NOMO-1 treated with DMSO at 0.1 percent for 48 hours (cell line): ENCODE measurements around the gene GALK1.

Experiments used
- DNase-seq: peaks from one replicate; lab custom pipeline; 2025; ENCODE audit not compliant: unreplicated experiment; lab: John Stamatoyannopoulos, UW

GALK1 gene

DNA sequence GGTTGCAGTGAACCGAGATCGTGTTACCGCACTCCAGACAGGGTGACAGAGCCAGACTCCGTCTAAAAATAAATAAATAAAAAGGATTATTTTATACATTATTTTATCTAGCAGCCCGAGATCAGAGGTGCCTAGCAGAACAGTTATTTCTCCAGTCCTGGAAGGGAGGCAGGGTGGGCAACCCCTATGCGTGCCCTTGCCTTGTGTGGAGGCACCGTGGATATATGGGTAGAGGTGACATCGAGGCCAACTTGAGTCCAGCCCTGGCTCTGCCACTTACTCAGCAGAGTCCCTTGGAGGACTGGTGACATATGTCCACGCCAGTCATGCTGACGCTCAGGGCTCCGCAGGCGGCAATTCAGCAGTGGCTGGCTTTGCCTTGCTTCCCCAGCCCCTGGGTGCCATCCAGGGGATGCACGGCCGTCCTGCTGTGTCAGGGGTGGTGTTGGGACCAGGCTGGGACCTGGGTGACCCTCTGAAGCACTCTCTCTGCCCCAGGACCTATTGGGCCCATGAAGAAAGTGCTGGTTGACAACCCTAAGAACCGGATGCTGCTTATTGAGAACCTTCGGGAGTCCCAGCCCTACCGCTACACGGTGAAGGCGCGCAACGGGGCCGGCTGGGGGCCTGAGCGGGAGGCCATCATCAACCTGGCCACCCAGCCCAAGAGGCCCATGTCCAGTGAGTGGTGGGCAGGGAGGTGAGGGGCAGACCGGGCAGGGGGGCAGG is 13.2 kb downstream of the GALK1 start:
- no peak for DNase-seq

DNA sequence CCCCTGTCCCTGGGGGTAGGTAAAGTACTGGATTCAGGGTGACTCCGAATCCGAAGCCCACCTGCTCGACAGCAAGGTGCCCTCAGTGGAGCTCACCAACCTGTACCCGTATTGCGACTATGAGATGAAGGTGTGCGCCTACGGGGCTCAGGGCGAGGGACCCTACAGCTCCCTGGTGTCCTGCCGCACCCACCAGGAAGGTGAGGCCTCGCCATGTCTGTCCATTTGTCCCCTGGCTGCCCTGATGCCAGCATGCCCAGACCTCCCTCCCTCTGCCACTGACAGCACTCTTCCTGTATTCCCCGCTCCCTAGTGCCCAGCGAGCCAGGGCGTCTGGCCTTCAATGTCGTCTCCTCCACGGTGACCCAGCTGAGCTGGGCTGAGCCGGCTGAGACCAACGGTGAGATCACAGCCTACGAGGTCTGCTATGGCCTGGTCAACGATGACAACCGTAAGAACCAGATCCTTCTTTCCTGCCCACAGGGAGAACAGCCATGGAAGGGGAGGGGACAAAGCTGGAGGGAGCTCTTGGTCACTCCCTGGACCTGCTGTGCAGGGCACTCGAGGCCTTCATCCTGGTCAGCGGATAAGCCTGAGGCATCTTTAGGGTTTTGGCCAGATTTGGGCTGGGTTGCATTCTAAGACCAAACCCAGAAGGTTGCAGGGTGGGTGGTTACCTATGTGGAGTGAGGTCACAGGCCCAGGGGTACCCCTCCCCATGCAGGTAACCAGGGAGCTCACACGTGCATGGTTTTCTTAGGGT is 14.2 kb downstream of the GALK1 start:
- DNase-seq = no peak

DNA sequence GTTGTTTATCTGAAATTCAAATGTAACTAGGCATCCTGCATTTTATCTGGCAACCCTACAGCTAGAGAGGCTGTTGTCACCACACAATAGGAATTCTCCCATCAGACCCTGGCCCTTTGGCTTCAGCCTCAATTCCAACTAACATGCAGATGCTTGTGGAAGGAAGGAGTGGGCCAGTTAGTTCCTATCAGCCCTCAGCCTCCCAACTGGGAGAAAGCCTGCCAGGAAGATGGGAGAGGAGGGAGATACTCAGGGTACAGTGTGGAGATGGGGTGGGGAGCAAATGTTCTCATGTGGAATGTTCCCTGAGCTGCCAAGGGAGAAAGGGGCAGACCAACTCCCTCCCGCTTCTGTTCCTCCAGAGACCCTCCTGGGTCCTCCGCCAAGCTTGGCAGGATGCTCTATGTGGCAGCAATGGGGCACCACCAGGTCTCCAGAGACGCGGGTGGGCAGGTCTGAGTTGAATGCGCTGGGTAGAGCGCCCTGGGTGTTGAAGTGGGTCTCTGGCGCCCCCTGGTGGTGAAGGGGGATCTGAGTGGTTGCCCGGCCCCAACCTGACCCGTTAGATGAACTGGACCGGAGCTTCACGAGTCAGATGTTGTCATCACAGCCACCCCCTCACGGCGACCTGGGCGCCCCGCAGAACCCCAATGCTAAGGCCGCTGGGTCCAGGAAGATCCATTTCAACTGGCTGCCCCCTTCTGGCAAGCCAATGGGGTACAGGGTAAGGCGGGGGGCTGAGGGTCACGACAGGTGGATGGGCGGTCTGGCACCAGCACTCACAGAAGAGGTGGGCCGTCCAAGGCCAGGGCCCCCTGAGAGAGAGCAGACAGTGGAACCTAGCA is 15.2 kb downstream of the GALK1 start:
- DNase-seq = peak; percentile 64

- DNase-seq = no peak
Observed at GRCh38 chr17:75748706-75749105, 16.3 kb downstream of the GALK1 start.

- DNase-seq = no peak
Observed at GRCh38 chr17:75743625-75744206, 21.3 kb downstream of the GALK1 start.

DNA sequence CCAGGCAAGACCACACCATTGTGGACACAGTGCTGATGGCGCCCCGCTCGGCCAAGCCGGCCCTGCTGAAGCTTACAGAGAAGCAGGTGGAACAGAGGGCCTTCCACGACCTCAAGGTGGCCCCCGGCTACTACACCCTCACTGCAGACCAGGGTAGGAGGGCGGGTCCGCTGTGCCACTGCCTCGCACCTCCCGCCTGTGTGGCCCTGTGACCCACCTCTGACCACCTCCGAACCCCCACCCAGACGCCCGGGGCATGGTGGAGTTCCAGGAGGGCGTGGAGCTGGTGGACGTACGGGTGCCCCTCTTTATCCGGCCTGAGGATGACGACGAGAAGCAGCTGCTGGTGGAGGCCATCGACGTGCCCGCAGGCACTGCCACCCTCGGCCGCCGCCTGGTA is 22.7 kb downstream of the GALK1 start:
- DNase-seq = no peak

- no peak for DNase-seq
Observed at GRCh38 chr17:75740631-75741077, 24.3 kb downstream of the GALK1 start.

GRCh38 chr17:75740215-75740614 is 24.8 kb downstream of the GALK1 start:
- no peak for DNase-seq

DNA sequence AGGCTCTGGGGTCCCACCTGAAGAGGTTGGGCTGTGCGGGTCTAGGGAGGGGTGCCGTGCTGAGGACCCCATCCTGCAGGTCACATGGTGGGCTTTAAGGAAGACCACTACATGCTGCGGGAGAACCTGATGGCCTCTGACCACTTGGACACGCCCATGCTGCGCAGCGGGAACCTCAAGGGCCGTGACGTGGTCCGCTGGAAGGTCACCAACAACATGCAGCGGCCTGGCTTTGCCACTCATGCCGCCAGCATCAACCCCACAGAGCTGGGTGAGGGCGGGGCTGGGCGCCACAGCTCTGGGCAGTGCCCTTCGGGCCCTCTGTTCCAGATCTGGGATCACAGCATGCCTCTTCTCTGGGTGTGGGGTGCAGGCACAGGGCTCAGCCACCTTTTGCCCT is 25.2 kb downstream of the GALK1 start:
- no peak for DNase-seq

DNA sequence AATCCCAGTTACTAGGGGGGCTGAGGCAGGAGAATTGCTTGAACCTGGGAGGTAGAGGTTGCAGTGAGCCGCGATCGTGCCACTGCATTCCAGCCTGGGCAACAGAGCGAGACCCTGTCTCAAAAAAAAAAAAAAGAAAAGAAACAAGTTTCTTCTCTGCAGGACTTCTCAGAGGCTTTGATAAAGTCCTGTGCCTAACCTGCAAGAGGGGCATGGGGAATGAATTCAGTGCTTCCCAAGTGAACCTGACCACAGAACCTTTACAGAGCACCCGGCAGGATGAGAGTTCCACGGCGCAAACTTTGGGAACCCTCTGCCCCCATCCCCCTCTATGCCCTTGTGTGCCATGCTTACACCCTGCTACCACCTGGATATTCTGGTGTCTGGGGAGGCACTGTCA is 25.8 kb downstream of the GALK1 start:
- no peak for DNase-seq

DNA sequence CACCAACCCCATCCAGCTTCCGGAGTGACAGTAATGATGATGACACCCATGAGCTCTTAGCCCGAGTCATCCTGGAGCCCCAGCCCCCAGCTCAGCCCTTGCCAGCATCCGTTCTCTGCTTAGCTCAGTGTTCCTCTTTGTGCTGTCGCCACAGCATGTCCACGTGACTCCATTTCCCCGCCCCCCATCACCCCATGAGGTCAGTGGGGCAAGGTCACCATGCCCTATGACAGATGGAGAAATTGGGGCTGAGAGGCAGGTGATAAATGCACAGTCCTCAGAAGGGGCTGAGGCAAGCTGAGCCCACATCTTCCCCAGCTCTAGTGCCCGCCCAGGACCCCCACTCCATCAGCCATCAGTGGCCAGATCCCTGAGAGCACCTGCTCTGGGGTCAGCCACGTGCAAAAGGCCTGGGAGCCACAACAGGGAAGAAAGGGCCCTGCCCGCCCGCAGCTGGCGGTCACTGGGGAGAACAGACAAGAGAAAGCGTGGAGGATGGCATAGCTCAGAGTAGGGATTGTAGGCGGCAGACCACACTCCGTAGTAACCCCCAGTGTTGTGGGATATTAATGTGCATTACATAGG is 26.7 kb downstream of the GALK1 start:
- DNase-seq = peak; percentile 75

GRCh38 chr17:75737133-75737962 is 27.6 kb downstream of the GALK1 start:
- no peak for DNase-seq

- no peak for DNase-seq
Observed at GRCh38 chr17:75736173-75736835, 28.7 kb downstream of the GALK1 start.

DNA sequence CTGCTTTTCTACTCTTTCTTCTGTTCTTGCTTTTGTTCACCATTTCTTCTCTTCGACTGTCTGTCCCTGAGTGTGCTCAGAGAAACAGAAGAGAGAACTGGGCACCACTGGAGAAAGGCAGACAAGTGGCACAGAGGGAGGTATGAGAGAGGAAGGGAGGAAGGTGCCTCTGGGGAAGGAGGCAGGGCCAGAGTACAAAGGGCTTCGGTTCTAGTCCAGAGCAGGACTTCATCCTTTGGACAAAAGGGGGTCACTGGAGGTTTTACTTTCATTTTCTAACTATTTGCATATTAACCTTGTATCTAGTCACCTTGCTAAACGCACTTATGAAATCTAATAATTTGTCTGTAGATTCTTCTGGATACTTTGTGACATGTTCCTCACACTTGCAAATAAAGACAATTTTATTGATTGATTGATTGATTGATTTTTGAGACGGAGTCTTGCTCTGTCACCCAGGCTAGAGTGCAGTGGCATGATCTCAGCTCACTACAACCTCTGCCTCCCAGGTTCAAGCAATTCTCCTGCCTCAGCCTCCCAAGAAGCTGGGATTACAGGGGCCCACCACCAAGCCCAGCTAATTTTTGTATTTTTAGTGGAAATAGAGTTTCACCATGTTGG is 30.2 kb downstream of the GALK1 start:
- no peak for DNase-seq

GRCh38 chr17:75733471-75733870 is 31.5 kb downstream of the GALK1 start:
- DNase-seq = no peak

DNA sequence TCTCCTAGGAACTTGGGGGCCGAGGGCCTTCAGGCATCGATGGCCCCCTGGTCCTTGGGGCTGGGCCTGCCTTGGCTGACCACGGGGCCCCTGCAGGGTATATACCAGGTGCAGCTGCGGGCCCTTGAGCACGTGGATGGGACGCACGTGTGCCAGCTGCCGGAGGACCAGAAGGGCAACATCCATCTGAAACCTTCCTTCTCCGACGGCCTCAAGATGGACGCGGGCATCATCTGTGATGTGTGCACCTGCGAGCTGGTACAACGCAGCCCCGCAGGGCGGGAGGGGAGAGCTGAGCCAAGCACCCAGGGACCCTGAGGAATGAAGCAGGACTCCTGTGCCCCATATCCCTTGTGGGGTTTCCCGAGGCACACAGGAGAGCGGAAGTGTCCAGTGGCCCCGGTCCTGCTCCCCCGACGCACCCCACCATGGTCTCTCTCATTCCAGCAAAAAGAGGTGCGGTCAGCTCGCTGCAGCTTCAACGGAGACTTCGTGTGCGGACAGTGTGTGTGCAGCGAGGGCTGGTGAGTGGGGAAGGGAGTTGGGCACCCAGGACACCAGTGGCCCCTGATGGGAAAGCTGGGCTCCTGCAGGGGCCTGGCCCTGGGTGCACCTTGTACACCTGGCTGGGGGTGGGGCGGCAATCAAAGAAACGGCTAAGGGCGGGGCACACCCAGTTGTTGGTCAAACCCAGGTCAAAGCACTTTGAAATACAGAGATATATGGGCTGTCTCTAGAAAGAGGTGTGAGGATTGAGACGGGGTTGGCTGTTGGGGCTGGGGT is 33.1 kb downstream of the GALK1 start:
- DNase-seq = no peak

DNA sequence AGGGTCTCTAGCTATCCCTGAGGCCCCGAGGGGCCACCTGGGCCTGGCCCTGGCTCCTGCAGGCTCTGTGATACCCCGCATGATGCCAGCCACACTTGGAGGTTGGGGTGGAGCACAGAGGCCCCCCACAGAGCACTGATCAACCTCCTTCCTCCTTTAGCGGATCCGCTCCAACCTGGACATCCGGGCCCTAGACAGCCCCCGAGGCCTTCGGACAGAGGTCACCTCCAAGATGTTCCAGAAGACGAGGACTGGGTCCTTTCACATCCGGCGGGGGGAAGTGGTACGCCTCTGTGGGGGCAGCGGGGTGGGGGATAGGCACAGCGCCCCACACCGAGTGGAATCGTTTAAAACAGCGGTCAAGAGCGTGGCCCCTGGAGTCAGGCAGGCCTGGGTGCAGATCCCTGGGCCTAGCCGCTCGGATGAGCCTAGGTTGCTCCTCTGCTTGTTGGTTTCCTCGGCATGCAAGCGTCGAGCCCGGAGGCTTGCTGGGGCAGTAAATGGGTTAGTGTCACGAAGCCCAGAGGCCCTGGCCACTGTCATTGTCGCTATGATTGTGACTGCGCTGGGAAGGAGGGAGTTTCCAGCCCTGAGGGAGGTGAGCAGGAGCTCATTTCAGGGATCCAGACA is 33.8 kb downstream of the GALK1 start:
- DNase-seq = no peak

DNA sequence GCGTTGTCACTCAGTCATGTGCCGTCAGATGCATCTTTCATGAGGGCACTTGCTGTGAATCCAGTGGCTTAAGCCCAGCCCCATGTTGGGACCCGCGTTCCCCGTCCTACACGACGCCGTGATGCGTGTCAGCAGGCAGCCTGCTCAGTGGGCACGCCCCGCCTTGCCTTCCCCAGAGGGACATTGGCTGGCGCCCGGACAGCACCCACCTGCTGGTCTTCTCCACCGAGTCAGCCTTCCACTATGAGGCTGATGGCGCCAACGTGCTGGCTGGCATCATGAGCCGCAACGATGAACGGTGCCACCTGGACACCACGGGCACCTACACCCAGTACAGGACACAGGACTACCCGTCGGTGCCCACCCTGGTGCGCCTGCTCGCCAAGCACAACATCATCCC is 34.9 kb downstream of the GALK1 start:
- no peak for DNase-seq
